ENCODE measurements around the gene PI16. TPM values are rescaled to one million over a fixed set of nuclear protein-coding genes. Genes with fewer than 3 reads are reported as not detected.

PI16 gene
- total and polyA plus RNA-seq, 2 donors (not counting 3 experiments of a cell fraction or from before 2014, with no cell fraction given), result 0.14 TPM; not detected in 1

- Histone ChIP-seq H3K4me2 (ENCODE audit: insufficient read depth, low read length) (no peak overlapping the region), H3K36me3 (ENCODE audit: control insufficient read depth in 2 of 2, extremely low read depth in 1 of 2, insufficient read depth in 2 of 2, low read length in 2 of 2) (no peaks in the 10 kb centered on the region), H3K4me3 (replicated peaks in 1 of 3; ENCODE audit: insufficient read depth in 1 of 3, low read depth in 1 of 3, low read length in 3 of 3) (no peak overlapping the region), H3K9me3 (replicated peaks; ENCODE audit: control insufficient read depth, insufficient read depth, low read length) (no peaks in the 10 kb centered on the region), H2AFZ (ENCODE audit: low read depth, low read length) (no peak overlapping the region), H3K79me2 (ENCODE audit: control insufficient read depth, insufficient read depth, low read length) (no peaks in the 10 kb centered on the region), H3K27me3 (ENCODE audit: control insufficient read depth in 2 of 2, insufficient read depth in 2 of 2, low read length in 2 of 2) (no peaks in the 10 kb centered on the region), H3K9ac (replicated peaks; ENCODE audit: extremely low read depth, insufficient read depth, low read length) (no peak overlapping the region), H4K20me1 (replicated peaks; ENCODE audit: control insufficient read depth, extremely low read depth, insufficient read depth, low read length) (no peaks in the 10 kb centered on the region), H3K27ac (ENCODE audit: insufficient read depth, low read depth, low read length) (no peak overlapping the region), H3K4me1 (ENCODE audit: control insufficient read depth, extremely low read depth, insufficient read depth, low read length) (no peaks in the 10 kb centered on the region), H3K9me1 (replicated peaks; ENCODE audit: control insufficient read depth, extremely low read depth, insufficient read depth, low read length) (no peaks in the 10 kb centered on the region)
- no TSS peak for BruUV-seq (replicated peaks)
- FAIRE-seq (no peak), DNase-seq (ENCODE audit: low read depth, low spot score) (no peak)
- TF ChIP-seq EZH2 (IDR thresholded peaks at IDR 0.05; ENCODE audit: borderline replicate concordance, low read depth, low read length, severe bottlenecking), result no peak
- intact Hi-C loops (cut with micrococcal nuclease) (no loop called here), dilution Hi-C loops (cut with MboI; ENCODE audit: extremely low pct_ligation_motif_present, low sequenced_read_pairs) (no loop called here)
- ChIA-PET CTCF (interaction anchor here (0.5 to 1.9 kb wide), 2 partner anchors 9 to 178 kb away, joined by 4 to 10 read pairs; no protein-coding TSS in a partner anchor), POLR2A (no interaction called here)
Observed at GRCh38 chr6:37008484-37009465, 54.2 kb downstream of the PI16 start.

- Histone ChIP-seq H3K4me3 (replicated peaks in 1 of 3; ENCODE audit: insufficient read depth in 1 of 3, low read depth in 1 of 3, low read length in 3 of 3) (no peak overlapping the region), H3K36me3 (ENCODE audit: control insufficient read depth in 2 of 2, extremely low read depth in 1 of 2, insufficient read depth in 2 of 2, low read length in 2 of 2) (no peaks in the 10 kb centered on the region), H3K79me2 (ENCODE audit: control insufficient read depth, insufficient read depth, low read length) (no peaks in the 10 kb centered on the region), H3K9ac (replicated peaks; ENCODE audit: extremely low read depth, insufficient read depth, low read length) (no peak overlapping the region), H3K9me1 (replicated peaks; ENCODE audit: control insufficient read depth, extremely low read depth, insufficient read depth, low read length) (no peaks in the 10 kb centered on the region), H2AFZ (ENCODE audit: low read depth, low read length) (no peak overlapping the region), H4K20me1 (replicated peaks; ENCODE audit: control insufficient read depth, extremely low read depth, insufficient read depth, low read length) (no peaks in the 10 kb centered on the region), H3K4me1 (ENCODE audit: control insufficient read depth, extremely low read depth, insufficient read depth, low read length) (no peaks in the 10 kb centered on the region), H3K4me2 (ENCODE audit: insufficient read depth, low read length) (no peak overlapping the region), H3K27me3 (ENCODE audit: control insufficient read depth in 2 of 2, insufficient read depth in 2 of 2, low read length in 2 of 2) (no peaks in the 10 kb centered on the region), H3K9me3 (replicated peaks; ENCODE audit: control insufficient read depth, insufficient read depth, low read length) (no peaks in the 10 kb centered on the region), H3K27ac (ENCODE audit: insufficient read depth, low read depth, low read length) (no peak overlapping the region)
- FAIRE-seq, result no peak
- intact Hi-C loops (cut with micrococcal nuclease), result no loop called here
- dilution Hi-C loops (cut with MboI; ENCODE audit: extremely low pct_ligation_motif_present, low sequenced_read_pairs), result no loop called here
- TF ChIP-seq MAX (IDR thresholded peaks at IDR 0.05; ENCODE audit: insufficient read depth, insufficient read length), result no peak
- TF ChIP-seq CTCF (IDR thresholded peaks at IDR 0.05; ENCODE audit: extremely low read depth in 1 of 2, insufficient read depth in 1 of 2, low read depth in 1 of 2, low read length in 2 of 2), result no peak
- no peak for TF ChIP-seq EZH2 (IDR thresholded peaks at IDR 0.05; ENCODE audit: borderline replicate concordance, low read depth, low read length, severe bottlenecking)
- no peak for TF ChIP-seq FOS (IDR thresholded peaks at IDR 0.05; ENCODE audit: borderline replicate concordance, insufficient read depth, low read length)
- no peak for TF ChIP-seq JUN (IDR thresholded peaks at IDR 0.05; ENCODE audit: borderline replicate concordance, insufficient read depth, insufficient read length, low read depth)
- no peak for TF ChIP-seq POLR2AphosphoS5 (IDR thresholded peaks at IDR 0.05; ENCODE audit: insufficient read depth, low read depth, low read length)
- no peak for TF ChIP-seq MYC (IDR thresholded peaks at IDR 0.05; ENCODE audit: low read depth, low read length)
- no peak for TF ChIP-seq POLR2A (IDR thresholded peaks at IDR 0.05; ENCODE audit: low read depth, low read length)
- no peak for TF ChIP-seq GATA2 (IDR thresholded peaks at IDR 0.05; ENCODE audit: insufficient read depth, insufficient read length, low read depth, low read length)
- no peak for DNase-seq (ENCODE audit: low read depth, low spot score)
- no TSS peak for BruUV-seq (replicated peaks)
- ChIA-PET POLR2A (no interaction called here), CTCF (interaction anchor here (1.0 to 1.5 kb wide), 4 partner anchors 9 to 200 kb away, joined by 3 to 4 read pairs (median 4); partner anchors contain the start of gene PPIL1)
Observed at GRCh38 chr6:37010402-37010892, 55.9 kb downstream of the PI16 start.
